GM20431 (cell line): Measurements from ENCODE around the gene DACT3.

Source experiments
- in situ Hi-C: fragments of 300-500 bp; cut with MseI, MboI; formaldehyde crosslinking; loops from one replicate; pipeline ENCODE4 v1.15.0; 2020; ENCODE audit warnings: low sequenced_read_pairs; ENCODE audit not compliant: unreplicated experiment

Gene DACT3

DNA sequence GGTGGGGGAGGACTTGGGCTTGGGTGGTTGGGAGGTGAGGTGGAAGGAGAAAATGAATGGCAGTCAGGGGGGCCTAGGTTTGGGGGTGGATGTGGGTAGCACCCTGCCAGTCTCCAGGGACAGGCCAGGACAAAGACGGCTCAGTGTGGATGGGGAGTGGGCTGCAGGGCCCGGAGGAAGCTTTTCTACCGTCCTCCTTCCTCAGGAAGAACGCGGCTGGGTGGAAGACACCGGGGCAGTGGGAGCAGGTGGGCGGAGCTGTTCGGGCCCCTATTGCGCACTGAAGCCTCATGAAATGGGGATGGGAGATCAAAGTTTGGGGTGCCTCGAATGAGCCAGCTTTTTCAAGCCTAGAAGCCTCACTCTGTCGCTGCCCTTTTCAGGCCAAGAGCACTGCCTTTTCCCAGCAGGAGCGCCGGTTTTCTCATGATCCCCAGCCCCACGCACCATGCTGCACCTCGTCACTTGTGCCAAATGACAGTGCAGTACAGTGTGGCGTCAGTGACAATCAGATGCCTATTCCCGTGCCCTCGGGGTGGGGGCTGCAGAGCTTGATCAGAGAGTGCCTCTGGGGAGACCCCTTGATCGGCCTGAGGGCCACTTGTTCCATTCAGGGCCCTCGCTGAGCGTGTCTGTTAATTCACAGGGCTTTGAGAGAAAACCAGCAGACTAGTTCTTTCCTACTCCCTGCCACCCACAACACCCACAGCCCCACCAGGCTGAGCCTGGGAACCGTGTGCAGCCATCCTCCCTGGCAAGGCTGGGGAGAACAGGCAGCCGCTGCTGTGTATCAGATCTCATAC lies 58.4 kb downstream of the DACT3 start:
- in situ Hi-C loops: no loop called here

GRCh38 chr19:46601318-46602224 lies 59.4 kb downstream of the DACT3 start, which contains the start of gene CALM3:
CALM3 (plus strand) TSS chr19:46601330; CDS start chr19:46601435, 105 bp downstream.
- in situ Hi-C loops: no loop called here

DNA sequence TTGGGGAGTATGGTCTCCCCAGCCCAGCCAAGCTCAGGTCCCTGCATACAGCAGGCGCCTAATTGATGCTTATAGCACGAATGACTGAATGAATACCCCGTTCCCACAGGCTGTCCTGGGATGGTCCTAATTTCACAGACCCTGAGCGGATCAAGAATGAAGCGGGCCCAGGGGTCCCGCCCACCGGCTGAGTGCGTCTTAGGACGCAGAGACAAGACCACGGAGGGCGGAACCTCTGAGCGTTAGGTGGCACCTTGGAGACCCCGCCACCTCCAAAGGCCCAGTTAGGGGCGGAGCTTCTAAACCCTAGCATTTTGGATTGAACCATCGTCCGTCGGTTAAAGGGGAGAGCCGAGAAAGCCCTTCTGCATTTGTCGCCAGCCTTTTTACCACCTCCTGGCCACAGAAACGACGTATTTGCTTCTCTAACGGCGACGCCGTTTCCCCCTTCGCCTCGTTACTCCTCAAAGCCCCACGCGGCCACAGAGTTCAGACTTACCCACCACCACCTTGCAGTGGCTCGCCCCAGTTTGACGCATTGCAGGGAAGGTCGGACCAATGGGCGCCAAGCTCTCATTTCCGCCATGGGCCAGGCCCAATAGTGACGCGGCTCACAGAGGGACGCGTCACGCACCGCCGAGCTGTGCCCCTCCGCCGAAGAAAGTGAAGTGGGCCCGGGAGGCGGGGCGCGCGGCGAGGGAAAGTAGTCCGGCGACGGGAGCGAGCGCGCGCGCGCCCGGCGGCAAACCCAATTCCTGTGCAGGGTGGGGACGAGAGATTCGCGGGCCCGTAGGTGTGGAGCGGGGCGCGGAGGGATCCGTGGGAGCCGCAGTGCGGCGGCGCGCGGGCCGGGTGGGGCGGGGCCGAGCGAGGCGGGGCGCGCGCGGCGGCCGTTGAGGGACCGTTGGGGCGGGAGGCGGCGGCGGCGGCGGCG lies 60.3 kb downstream of the DACT3 start:
- in situ Hi-C loops: no loop called here

DNA sequence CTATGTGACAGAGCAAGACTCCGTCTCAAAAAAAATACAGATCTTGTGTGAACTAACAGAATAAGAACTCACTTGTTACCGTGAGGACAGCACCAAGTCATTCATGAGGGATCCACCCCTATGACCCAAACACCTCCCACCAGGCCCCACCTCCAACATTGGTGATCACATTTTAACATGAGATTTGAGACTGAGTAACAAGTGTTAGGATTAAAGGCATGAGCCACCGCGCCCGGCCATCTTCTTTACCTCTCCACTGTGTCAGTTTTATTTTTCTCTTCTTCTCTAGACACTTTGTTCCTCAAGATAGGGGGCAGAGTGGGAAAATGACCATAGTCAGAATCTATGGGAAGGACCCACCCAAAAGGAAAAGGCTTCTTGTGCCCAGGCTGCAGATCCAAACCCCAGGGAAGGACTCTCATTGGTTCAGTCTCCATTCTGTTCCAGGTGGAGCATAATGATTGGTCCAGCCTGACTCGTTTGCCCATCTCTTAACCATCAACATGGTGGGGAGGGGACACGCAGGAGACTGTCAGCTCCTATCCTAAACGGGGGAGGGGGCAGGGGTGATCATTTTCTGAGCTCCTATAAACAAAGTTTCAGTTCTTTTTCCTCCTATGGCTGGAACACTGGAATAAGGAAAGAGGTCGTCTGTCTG lies 61.1 kb downstream of the DACT3 start:
- in situ Hi-C loops: no loop called here

- in situ Hi-C loops: no loop called here
Observed at GRCh38 chr19:46598372-46598917, 62.5 kb downstream of the DACT3 start.
